Transverse colon (tissue), 4 donors: Measurements from ENCODE around the gene ZNF280C. TPM values are rescaled to one million over a fixed set of nuclear protein-coding genes. Genes with fewer than 3 reads are reported as not detected.

Source experiments
- DNase-seq: peaks from one replicate; pipeline ENCODE4 v3.0.0-alpha.2; 2019
- H3K27ac ChIP-seq, 4 donors: fragments of 200-600 bp; sonication (generic); 2 replicates each; pipeline ENCODE4 v1.5.1; 2016 to 2018; ENCODE audit warnings: inconsistent platforms in 4 of 4
- H3K27me3 ChIP-seq: fragments of 200-600 bp; sonication (generic); 2 replicates; pipeline ENCODE4 v1.5.1; 2017; ENCODE audit warnings: inconsistent platforms
- H3K36me3 ChIP-seq, 4 donors: fragments of 200-600 bp; sonication (generic); 2 replicates each; pipeline ENCODE4 v1.5.1; 2017 to 2019; ENCODE audit warnings: inconsistent platforms in 4 of 4
- H3K4me1 ChIP-seq, 4 donors: fragments of 200-600 bp; sonication (generic); 2 replicates each; pipeline ENCODE4 v1.5.1; 2017 to 2020; ENCODE audit warnings: inconsistent platforms in 4 of 4
- H3K4me3 ChIP-seq, 4 donors: fragments of 200-600 bp; sonication (generic); 1 replicate in 1 of 4; 2 replicates in 3 of 4; pipeline versions ENCODE4 v1.5.1 to v1.6.1; 2017 to 2019; ENCODE audit warnings: inconsistent platforms in 4 of 4
- H3K9me3 ChIP-seq, 2 donors: fragments of 200-600 bp; sonication (generic); 2 replicates each; pipeline ENCODE4 v1.5.1; 2017 to 2019; ENCODE audit warnings: inconsistent platforms in 2 of 2
- EP300 ChIP-seq: sonication (generic); formaldehyde crosslinking; IDR thresholded peaks from one replicate; pipeline ENCODE4 v1.6.1; 2017; ENCODE audit warnings: antibody characterized with exemption, low read depth
- POLR2A ChIP-seq: fragments of 450-650 bp; IDR thresholded peaks from one replicate; pipeline ENCODE4 v1.6.1; 2016; ENCODE audit warnings: antibody characterized with exemption, mild to moderate bottlenecking, moderate library complexity
- POLR2AphosphoS5 ChIP-seq, 3 donors: sonication (generic); formaldehyde crosslinking; IDR thresholded peaks; one replicate each; pipeline ENCODE4 v1.6.1; 2016; ENCODE audit warnings: antibody characterized with exemption in 3 of 3
- WGBS, 2 donors: methylation state at CpG; one replicate each; pipeline ENCODE4 v1.1.5; 2018; ENCODE audit warnings: low coverage in 1 of 2; 5-methylcytosine and 5-hydroxymethylcytosine counted together
- in situ Hi-C, 4 donors: fragments of 200-750 bp; cut with MboI; loops; one replicate each; pipeline versions ENCODE4 v1.15.0 to v1.15.1; 2017; ENCODE audit warnings: low sequenced_read_pairs in 3 of 4, low pct_ligation_motif_present in 1 of 4, low pct_unique_long_range_greater_than_20kb in 1 of 4
- intact Hi-C: fragments of 100-400 bp; cut with DNase I; formaldehyde crosslinking; loops from one replicate; pipeline ENCODE4 v1.15.1; 2023; ENCODE audit warnings: low total_unique reads
- total RNA-seq, 4 donors: library from RNA; depleted of rRNA; stranded (reverse); fragments of >200 nt; gene quantifications; one replicate each; pipeline ENCODE4 v1.1.0, GENCODE V29; 2016
- TF ChIP-seq, protein P1 (sequence below), 5 experiments: fragments of 200-600 bp in 3 of 5; fragments of 450-650 bp in 2 of 5; sonication (generic) in 3 of 5; IDR thresholded peaks; 1 replicate in 2 of 5; 2 replicates in 3 of 5; pipeline ENCODE4 v1.5.1; 2016 to 2017; ENCODE audit warnings: antibody characterized with exemption in 5 of 5, inconsistent platforms in 3 of 5, mild to moderate bottlenecking in 2 of 5, moderate library complexity in 1 of 5

ZNF280C gene
- total RNA-seq, 4 donors from 2014 or later = 2.3 to 4.2 (median 3.2) TPM

DNA sequence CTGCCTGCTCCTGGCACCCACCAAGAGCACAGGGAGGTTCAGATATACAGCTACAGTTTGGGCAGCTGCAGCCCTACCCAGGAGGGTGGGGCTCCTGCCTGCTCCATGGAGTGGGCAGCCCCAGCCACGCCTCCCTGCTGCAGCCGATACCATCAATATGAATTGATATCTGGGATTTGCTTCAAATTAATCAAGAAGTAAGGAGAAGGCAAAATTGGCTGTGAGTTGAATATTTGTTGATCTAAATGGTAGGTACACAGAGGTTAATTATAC lies 31.2 kb upstream of the ZNF280C start:
- H3K4me1 ChIP-seq = no peaks in the 10 kb centered on the region
- no peak overlapping the region for H3K27ac ChIP-seq
- intact Hi-C loops (no loop called here), in situ Hi-C loops (no loop called here)
- no peak for TF ChIP-seq POLR2A
- TF ChIP-seq EP300 = no peak
- TF ChIP-seq, protein P1, sequence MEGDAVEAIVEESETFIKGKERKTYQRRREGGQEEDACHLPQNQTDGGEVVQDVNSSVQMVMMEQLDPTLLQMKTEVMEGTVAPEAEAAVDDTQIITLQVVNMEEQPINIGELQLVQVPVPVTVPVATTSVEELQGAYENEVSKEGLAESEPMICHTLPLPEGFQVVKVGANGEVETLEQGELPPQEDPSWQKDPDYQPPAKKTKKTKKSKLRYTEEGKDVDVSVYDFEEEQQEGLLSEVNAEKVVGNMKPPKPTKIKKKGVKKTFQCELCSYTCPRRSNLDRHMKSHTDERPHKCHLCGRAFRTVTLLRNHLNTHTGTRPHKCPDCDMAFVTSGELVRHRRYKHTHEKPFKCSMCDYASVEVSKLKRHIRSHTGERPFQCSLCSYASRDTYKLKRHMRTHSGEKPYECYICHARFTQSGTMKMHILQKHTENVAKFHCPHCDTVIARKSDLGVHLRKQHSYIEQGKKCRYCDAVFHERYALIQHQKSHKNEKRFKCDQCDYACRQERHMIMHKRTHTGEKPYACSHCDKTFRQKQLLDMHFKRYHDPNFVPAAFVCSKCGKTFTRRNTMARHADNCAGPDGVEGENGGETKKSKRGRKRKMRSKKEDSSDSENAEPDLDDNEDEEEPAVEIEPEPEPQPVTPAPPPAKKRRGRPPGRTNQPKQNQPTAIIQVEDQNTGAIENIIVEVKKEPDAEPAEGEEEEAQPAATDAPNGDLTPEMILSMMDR (IDR thresholded peaks at IDR 0.05) = no peak
- TF ChIP-seq POLR2AphosphoS5 (IDR thresholded peaks at IDR 0.05) = no peak
- H3K27me3 ChIP-seq = no peaks in the 10 kb centered on the region
- peak overlapping the region in 1 of 4 donors; percentile 0 for H3K4me3 ChIP-seq
- DNase-seq = no peak
- H3K9me3 ChIP-seq = no peaks in the 10 kb centered on the region
- no peaks in the 10 kb centered on the region for H3K36me3 ChIP-seq
- WGBS, 2 donors = 28% methylated on average over 2 of the region's 2 CpGs; no CpG with 5 or more reads in 1 of the 2 donors

DNA sequence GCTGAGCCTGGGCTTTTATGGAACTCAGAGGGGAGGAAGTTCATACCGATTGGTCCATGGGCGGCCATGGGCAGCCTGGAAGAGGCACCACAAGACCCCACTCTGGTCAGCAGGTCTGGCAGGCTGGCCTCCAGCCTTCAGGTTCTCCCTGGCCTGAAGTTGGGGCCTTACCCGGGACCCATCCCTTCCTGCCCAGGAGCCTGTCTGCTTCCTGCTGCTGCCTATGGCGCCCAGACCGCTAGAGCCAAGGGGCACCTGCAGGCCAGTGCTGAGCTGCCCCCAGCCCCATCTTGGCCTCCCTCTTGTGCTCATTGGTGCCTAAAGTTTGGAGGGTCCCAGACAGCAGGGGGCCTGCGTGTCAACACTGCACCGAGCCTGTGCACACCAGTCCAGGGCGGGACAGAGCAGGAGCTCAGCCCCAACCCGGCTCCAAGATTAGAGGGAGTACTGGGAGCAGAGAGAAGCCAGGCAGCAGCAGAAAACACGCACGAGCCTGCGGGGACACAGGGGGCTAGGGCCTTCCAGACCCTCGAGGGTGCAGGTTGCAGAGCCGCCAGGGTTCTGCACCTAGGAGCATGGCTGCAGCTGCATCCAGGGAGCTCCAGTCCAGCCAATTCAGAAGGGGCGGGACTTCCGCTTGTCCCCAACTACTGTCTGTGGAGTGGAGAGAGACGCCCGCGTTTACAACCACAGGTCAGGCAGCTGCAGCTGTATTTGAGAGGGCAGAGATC lies 30.7 kb upstream of the ZNF280C start:
- H3K4me3 ChIP-seq = peak overlapping the region in 1 of 4 donors; percentile 0

DNA sequence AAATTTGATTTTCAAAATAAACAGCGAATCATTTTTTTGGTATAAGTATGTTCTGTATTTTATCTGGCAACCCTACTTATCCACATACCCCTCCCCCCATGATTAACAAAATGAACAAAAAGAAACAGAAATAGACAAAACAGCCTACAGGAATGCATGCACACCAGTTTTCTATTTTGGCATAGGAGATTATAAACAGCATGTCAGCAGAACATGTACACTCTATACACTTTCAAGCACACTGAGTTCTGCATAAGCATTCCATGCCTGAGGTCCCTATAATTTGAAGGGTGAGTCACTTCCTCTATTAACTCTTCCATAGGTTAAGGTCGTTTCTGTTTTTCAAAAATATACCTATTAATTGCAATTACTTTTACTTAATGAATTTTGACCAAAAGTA lies 28.0 kb upstream of the ZNF280C start:
- Histone ChIP-seq H3K27ac (no peak overlapping the region), H3K4me1 (no peaks in the 10 kb centered on the region), H3K9me3 (no peaks in the 10 kb centered on the region), H3K36me3 (no peaks in the 10 kb centered on the region), H3K4me3 (no peak overlapping the region), H3K27me3 (no peaks in the 10 kb centered on the region)
- TF ChIP-seq EP300 (no peak), POLR2AphosphoS5 (IDR thresholded peaks at IDR 0.05) (no peak)
- no peak for DNase-seq
- 25 to 40% methylated on average over 2 of the region's 2 CpGs for WGBS, 2 donors
- intact Hi-C loops (no loop called here), in situ Hi-C loops (no loop called here)

More for the DNA sequence above, 30.7 kb upstream of the ZNF280C start:
- H3K27ac ChIP-seq = no peak overlapping the region
- in situ Hi-C loops (no loop called here), intact Hi-C loops (no loop called here)
- no peak for TF ChIP-seq POLR2AphosphoS5 (IDR thresholded peaks at IDR 0.05)
- no peak for TF ChIP-seq EP300
- TF ChIP-seq, protein P1 (IDR thresholded peaks at IDR 0.05) = no peak
- H3K36me3 ChIP-seq = no peaks in the 10 kb centered on the region
- no peaks in the 10 kb centered on the region for H3K9me3 ChIP-seq
- WGBS, 2 donors = 64% methylated on average over 17 of the region's 19 CpGs; no CpG with 5 or more reads in 1 of the 2 donors
- H3K27me3 ChIP-seq = no peaks in the 10 kb centered on the region
- no peaks in the 10 kb centered on the region for H3K4me1 ChIP-seq
- DNase-seq = peak; percentile 48

DNA sequence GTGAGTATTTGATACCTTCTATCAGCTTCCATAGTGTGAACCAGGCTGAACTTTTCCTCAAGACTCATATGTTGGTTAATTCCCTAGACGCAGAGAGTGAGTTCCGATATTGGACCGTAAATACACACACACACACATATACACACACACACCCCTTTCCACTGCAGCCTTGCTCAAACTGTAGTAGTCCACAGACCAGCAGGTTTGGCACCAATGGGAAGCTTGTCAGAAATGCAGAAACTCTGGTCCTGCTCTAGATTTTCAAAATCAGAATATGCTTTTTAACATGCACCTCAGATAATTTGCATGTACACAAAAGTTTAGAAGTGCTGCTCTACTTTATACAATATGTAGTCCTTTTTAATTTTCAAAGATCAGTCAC lies 27.6 kb upstream of the ZNF280C start:
- Histone ChIP-seq H3K4me1 (no peaks in the 10 kb centered on the region), H3K4me3 (no peak overlapping the region), H3K9me3 (no peaks in the 10 kb centered on the region), H3K36me3 (no peaks in the 10 kb centered on the region), H3K27me3 (no peaks in the 10 kb centered on the region), H3K27ac (no peak overlapping the region)
- intact Hi-C loops = no loop called here
- no peak for DNase-seq
- in situ Hi-C loops = no loop called here
- 82% methylated on average over 3 of the region's 3 CpGs; no CpG with 5 or more reads in 1 of the 2 donors for WGBS, 2 donors
- TF ChIP-seq POLR2AphosphoS5 (IDR thresholded peaks at IDR 0.05) (no peak), EP300 (no peak), POLR2A (no peak)
- TF ChIP-seq, protein P1 (IDR thresholded peaks at IDR 0.05) = no peak
